Stimulated activated CD4-positive, alpha-beta T cell treated with anti-CD3 and anti-CD28 coated beads, Interleukin-4, amount 100 ng/mL, for 1 hour (primary cell): Measurements from ENCODE around the gene LRTM1.

Source experiments
- DNase-seq: peaks from one replicate; pipeline ENCODE4 v3.0.0-alpha.2; 2020

LRTM1 gene

DNA sequence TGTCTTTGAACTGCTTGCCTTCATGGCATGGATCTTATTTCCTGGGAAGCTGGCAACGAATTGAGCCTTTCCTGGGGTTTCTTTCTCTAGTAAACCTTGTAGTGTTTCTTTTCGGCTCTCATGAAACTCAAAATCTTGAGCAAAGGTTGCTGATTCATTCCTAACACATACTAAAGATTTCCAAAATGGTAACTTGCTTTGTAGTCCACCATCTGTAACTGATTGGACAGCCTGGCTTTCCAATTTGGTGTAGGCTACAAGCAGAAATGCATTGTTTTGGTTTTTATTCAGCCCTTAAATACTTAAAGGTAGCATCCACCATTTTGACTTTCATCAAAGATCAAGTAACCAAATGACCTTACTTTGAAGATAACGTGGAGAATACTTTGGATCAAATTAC lies 38.1 kb downstream of the LRTM1 start:
- DNase-seq = no peak

DNA sequence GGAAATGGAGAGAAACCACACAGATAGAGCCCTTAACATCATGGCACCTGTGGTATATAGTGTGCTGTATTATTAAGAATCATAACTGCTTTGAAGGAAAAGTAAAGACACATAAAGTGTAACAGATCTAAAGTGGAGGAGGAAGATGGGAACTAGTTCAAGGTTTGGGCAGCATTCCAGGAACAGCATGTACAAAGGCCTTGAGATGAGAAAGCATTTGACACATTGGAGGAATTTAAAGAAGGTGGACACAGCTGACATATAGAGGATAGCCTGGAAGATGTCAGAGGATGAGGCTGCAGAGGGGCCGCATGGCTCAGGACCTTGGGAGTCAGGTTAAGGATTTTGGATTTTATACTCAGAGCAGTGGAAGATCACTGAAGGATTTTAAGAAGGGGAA lies 39.0 kb downstream of the LRTM1 start:
- no peak for DNase-seq

DNA sequence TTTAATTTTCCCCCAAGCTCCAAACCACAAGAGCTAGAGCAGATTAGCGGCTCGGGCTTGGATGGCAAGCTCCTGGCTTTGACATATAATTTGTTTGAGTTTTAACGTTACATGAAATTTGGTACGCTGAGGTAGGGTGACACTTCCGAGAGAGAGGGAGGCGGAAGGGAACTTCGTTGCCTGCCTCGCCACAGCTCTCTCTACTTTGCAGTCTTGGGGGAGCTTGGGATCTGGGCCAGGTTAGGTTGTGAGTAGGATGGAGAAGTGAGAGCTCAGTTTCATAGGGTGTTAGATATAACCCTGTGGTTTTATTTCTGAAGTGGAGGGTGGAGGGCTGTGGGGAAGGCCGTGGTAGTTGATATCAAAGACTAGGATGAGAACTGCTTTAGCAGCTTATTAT lies 39.7 kb downstream of the LRTM1 start:
- no peak for DNase-seq

DNA sequence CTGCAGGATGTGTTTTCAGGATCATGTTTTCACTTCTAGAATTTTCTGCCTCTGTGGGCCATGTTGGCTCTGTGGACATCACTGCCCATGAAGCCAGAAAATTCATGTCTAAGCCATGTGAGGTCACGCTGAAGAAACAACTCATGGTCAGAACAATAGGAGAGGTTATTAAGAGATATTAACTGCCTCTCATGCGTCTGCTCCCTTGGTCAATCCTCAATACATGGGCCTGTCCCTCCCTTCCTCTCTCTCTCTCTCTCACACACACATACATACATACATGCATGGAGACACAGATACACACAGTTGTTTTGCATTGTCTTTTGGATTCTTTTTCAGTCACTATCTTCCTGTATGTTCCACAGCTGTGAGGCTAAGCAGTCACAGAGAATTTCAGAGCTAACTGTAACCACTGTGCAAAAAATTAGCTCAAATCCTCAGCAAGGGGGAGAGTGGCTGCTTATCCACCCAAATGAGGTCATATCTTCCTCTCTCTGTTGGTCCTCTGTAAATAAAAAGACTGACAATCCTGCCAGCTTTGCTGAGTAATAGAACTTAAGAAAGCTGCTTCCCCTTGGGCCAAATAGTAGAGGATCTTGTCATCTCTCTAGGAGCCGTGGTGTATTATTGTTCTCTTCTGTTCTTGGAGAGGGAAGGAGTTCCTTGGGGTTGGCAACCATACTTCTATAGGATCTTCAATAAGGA lies 45.6 kb downstream of the LRTM1 start:
- DNase-seq = no peak

DNA sequence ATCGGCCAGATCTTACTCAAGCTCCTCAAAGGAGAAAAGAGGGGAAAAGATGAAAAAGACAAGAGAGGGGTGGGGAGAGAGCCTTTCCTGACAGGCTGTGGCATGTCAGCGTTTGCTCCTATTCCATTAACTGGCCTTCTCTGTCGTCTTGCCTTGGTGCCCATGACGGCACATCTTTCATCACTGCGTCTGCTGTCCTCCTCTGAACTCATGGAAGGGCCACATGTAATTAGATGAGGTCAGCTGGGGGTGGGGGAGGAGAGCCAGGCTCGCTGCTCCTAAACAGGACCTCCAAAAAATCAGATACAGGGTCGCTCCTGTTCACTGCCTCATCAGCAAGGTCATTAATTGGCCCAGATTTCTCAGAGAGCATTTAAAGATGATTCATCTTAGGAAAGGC lies 49.7 kb downstream of the LRTM1 start:
- no peak for DNase-seq

DNA sequence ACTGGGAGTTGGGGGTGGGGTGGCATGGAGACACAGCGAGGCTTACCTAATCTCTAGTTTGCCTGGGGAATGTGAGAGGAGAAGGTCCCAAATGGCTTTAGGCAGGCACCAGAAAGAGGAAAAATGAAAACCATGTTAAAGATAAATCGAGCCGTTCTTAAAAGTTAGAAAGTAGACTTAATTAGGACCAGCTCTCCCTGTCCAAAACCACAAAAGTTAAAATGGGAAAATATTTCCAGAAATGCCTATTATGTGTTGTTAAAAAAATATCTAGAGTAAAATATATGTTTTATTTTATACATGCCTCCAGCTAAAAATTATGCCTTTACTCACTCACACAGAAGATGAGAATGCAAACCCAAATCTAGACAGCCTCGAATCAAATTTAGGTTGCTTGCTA lies 50.1 kb downstream of the LRTM1 start:
- no peak for DNase-seq

DNA sequence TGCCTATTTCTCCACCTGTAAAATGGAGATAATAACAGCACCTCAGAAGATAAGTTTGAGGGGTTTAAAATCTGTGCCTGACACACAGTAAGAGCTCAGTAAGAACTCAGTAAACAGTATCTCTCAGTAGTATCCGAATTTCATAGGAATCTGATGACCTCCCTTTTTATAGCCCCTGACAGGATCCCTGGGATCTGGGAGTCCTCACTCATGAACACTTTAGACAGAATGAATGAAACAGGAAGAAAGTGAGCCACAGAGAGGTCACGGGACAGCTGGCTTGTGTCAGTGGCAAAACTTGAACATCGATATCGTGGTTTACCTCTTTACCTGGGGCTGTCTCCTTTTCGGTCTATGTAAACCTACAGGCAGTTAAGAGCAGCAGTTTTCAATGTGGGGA lies 51.2 kb downstream of the LRTM1 start:
- DNase-seq = no peak

DNA sequence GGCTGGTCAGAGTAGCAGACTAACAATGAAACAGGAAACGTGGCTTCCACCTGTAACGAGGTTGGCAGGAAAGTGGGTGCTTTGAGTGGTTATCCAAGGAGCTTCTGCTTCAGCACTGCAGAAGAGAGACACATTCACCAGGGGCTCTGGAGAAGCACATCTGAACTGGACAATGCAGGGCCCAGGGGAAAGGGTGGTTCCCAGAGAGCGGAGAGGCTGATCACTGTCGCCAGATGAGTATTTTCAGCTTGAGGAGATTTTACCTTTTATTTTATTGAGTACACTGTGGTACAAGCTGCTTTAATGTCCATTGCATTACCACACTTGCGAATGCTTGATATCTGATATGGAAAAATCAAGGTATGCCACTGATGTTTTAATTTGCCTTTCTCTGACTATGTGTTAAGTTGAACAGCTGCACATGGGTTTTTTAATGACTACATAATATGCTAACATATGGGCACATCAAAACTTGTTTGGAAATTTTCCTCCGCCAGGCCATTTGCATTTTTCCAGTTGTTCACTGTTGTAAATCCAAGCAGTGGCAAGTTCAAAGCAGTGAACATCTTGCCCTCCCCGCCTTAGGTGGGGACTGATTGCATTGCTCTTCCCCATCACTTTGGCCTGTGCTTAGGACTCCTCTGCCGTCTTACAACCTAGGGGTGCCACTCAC lies 52.1 kb downstream of the LRTM1 start:
- no peak for DNase-seq

DNA sequence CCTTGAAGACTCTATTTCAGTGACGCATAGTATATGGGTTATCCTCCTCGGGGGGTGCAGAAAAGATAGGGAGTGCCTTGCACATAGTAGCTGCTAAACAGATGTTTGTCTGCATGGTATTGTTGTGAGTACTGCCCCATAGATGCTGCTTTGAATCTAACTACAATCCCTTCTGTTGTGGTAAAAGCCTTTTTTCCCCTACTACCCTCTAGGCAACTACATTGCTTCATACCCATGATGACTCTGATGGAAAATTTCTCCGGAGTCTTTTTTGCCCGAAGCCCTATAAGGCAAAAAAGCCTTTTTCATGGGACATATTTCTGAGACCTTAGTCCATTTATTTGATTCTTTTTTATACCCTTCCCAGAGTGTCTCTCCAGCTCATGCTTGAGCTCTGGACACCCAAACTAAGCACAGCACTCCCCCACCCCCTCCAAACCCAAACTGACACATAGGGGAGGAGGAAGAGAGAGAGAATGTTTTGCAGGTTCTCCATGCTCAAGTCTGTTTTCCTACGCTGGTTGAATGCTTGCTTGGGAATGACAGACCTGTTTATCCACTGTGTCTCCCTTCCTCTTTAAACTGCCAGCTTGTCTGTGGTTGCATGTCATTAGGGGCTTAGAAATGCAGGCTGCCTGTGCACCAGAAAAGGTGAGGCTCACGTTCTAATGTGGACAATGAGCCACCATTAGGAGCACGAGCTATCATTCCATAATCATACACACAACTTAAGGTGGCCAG lies 52.9 kb downstream of the LRTM1 start:
- no peak for DNase-seq

DNA sequence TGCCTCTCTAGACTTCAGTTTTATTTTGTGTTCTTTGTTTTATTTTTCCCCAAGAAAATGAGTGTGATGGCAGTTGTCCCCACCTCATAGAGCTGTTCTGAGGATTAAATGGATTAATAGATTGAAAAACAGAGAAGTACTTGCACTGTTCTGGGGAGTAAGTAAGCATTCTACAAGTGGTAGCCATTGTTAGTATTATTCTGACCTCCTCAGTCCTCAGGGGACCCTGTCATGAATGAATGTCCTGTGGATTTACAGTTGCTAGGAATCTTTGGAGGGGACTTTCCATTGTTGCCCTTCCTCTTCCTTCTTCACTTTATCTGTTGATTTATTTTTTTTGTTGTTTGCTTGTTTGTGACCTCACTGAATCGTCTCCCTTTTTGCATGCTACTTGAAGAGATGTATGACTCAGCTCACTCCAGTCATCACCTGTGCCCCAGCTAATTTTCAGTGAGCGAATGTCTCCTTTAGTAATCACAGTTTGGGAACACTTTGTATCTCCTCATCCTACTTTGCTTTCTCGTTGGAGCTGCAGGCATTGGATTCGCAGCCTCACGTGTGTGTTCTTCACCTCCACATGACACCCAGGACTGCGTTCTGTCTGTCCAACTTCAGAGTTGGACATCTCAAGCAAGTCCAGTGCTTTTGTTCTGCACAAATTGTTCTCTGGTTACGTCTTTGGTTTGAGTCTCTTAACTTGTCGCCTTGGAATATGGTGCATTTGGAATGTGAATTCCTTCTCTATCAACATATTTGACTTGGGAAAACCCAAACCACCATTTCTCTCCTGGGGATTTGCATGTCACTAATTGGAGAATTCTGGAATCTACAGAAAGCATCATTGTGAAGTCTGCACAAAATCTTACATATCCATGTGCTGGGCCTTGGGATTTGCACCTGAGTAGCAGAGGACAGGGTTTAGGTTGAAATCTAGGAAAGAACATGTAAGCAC lies 54.5 kb downstream of the LRTM1 start:
- DNase-seq = no peak

DNA sequence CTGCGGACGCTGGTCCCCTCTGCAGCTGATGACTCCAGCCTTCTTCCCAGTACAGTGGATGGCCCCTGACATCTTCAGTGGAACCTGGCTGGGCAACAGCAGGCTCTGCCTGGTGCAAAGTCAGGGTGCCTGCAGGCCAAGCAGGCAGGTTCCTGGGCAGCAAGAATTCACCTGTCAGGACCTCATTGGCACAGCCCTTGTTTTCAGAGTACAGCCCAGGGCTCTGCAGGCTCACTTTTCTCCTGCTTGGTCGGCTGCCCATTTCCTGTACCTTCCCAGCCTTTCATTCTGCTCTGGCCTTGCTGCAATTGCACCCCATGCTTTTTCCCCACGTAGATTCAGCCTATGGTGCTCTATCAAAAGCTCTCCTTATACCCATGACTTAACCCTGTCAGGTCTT lies 56.0 kb downstream of the LRTM1 start:
- DNase-seq = no peak

DNA sequence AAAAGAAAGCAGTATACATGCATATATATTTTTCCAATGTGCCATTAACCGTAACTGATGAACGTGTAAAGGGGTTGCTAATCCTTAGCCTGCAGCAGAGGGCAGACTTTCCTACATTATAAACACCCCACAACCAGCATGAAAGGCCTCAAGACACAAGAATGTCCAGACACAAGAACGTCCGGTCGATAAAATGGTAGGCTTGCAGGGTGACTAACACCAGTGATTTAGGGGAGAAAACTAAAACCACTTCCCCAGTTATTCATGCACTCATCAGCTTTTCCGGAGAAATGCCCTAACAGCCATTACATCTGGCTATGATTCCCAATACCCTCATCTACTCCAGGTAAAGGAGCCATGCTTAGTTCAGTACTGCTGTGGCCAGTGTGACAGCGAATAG lies 57.4 kb downstream of the LRTM1 start:
- DNase-seq = no peak
